CD4-positive, alpha-beta memory T cell (primary cell): ENCODE measurements around the gene FAHD2A. TPM values are rescaled to one million over a fixed set of nuclear protein-coding genes. Genes with fewer than 3 reads are reported as not detected.
"Not testable (repeated sequence)": the region's sequence is repeated elsewhere in the genome, so short reads cannot be mapped to it uniquely, and the experiment has no call there.

ENCODE experiments used
- CTCF ChIA-PET: fragments of 350-600 bp; sonication (Branson Sonifier 250); formaldehyde crosslinking; loops from one replicate; lab custom pipeline; 2021; ENCODE audit warnings: inconsistent platforms; ENCODE audit not compliant: partially characterized antibody; lab: Charles Lee
- POLR2A ChIA-PET: fragments of 350-600 bp; sonication (Branson Sonifier 250); formaldehyde crosslinking; loops from one replicate; lab custom pipeline; 2021; ENCODE audit not compliant: partially characterized antibody; lab: Charles Lee
- DNase-seq, 5 donors: peaks; one replicate each; pipeline versions ENCODE4 v3.0.0 to v3.0.0-alpha.2; 2020 to 2022; ENCODE audit warnings: mixed read lengths in 1 of 5
- H3K27ac ChIP-seq: one replicate; pipeline ENCODE4 v1.7.0; 2013; ENCODE audit warnings: low read depth, low read length
- H3K27me3 ChIP-seq: 2 replicates; pipeline ENCODE4 v1.7.0; 2013; ENCODE audit warnings: mild to moderate bottlenecking, low read length, moderate library complexity; ENCODE audit not compliant: insufficient read depth
- H3K36me3 ChIP-seq: 2 replicates; pipeline ENCODE4 v1.7.0; 2013; ENCODE audit warnings: mild to moderate bottlenecking, low read length, moderate library complexity; ENCODE audit not compliant: insufficient read depth
- H3K4me1 ChIP-seq: 2 replicates; pipeline ENCODE4 v1.7.0; 2013; ENCODE audit warnings: mild to moderate bottlenecking, low read length, moderate library complexity; ENCODE audit not compliant: insufficient read depth
- H3K4me3 ChIP-seq, 2 donors: one replicate each; pipeline ENCODE4 v1.7.0; 2013; ENCODE audit warnings: low read length in 2 of 2, mild to moderate bottlenecking in 1 of 2
- H3K9me3 ChIP-seq, 2 donors: one replicate each; pipeline ENCODE4 v1.7.0; 2013; ENCODE audit warnings: low read length in 2 of 2, control low read depth in 1 of 2; ENCODE audit not compliant: control insufficient read depth in 1 of 2
- H3K27ac Mint-ChIP-seq, 7 donors: one replicate each; pipeline ENCODE4 v1.8.0; 2020 to 2021; ENCODE audit warnings: mixed read lengths in 7 of 7, mild to moderate bottlenecking in 6 of 7, inconsistent platforms in 3 of 7, moderate library complexity in 3 of 7
- H3K27me3 Mint-ChIP-seq, 2 donors: one replicate each; pipeline ENCODE4 v1.8.0; 2020 to 2021; ENCODE audit warnings: mixed read lengths in 2 of 2
- H3K36me3 Mint-ChIP-seq, 2 donors: one replicate each; pipeline ENCODE4 v1.8.0; 2020 to 2021; ENCODE audit warnings: mixed read lengths in 2 of 2, inconsistent platforms in 1 of 2, mild to moderate bottlenecking in 1 of 2
- H3K4me1 Mint-ChIP-seq, 4 donors: one replicate each; pipeline ENCODE4 v1.8.0; 2020 to 2021; ENCODE audit warnings: mixed read lengths in 4 of 4, mild to moderate bottlenecking in 1 of 4
- H3K4me3 Mint-ChIP-seq, 8 donors: one replicate each; pipeline ENCODE4 v1.8.0; 2020 to 2021; ENCODE audit warnings: mixed read lengths in 8 of 8, mild to moderate bottlenecking in 7 of 8, moderate library complexity in 6 of 8, inconsistent platforms in 3 of 8
- H3K9me3 Mint-ChIP-seq, 8 donors: one replicate each; pipeline ENCODE4 v1.8.0; 2020 to 2021; ENCODE audit warnings: mixed read lengths in 8 of 8, mild to moderate bottlenecking in 5 of 8, inconsistent platforms in 3 of 8, moderate library complexity in 1 of 8
- intact Hi-C: fragments of 100-400 bp; cut with micrococcal nuclease; formaldehyde crosslinking; loops from one replicate; pipeline ENCODE4 v1.15.1; 2023
- polyA plus RNA-seq, 2 donors: library from polyadenylated mRNA; unstranded; fragments of 300-500 nt; fragmentation: Illumina TruSeq; gene quantifications; one replicate each; pipeline ENCODE4 v1.2.3, GENCODE V29; 2021
- total RNA-seq, 2 experiments: library from RNA; stranded (reverse); gene quantifications; one replicate each; pipeline ENCODE4 v1.2.3, GENCODE V29; 2021

Gene FAHD2A
- total and polyA plus RNA-seq, 4 experiments from 2014 or later = 16.7 to 33.9 (median 23.8) TPM

GRCh38 chr2:95376311-95377215 lies 25.9 kb upstream of the FAHD2A start:
- no peak overlapping the region for H3K4me3 ChIP-seq
- CTCF ChIA-PET = no interaction called here
- no peak for DNase-seq
- no peaks in the 10 kb centered on the region for H3K4me1 ChIP-seq
- H3K27ac ChIP-seq = no peak overlapping the region
- H3K36me3 ChIP-seq = no peaks in the 10 kb centered on the region
- peaks cover 0 to 4% (median 1%) of the 10 kb centered on the region in 8 donors for H3K9me3 Mint-ChIP-seq
- H3K27me3 ChIP-seq = no peaks in the 10 kb centered on the region
- peaks cover 0 to 6% (median 1%) of the 10 kb centered on the region in 4 donors for H3K4me1 Mint-ChIP-seq
- peaks cover 9 to 26% of the 10 kb centered on the region in 2 donors for H3K27me3 Mint-ChIP-seq
- no peak overlapping the region for H3K27ac Mint-ChIP-seq
- POLR2A ChIA-PET = no interaction called here
- H3K9me3 ChIP-seq = no peaks in the 10 kb centered on the region
- H3K4me3 Mint-ChIP-seq = no peak overlapping the region
- H3K36me3 Mint-ChIP-seq = no peaks in the 10 kb centered on the region
- intact Hi-C loops = no loop called here

GRCh38 chr2:95377216-95378123 lies 25.0 kb upstream of the FAHD2A start:
- Mint-ChIP-seq H3K36me3 (no peaks in the 10 kb centered on the region), H3K4me1 (peaks cover 0 to 6% (median 1%) of the 10 kb centered on the region in 4 donors), H3K27ac (no peak overlapping the region), H3K4me3 (no peak overlapping the region), H3K27me3 (peaks cover 6 to 21% of the 10 kb centered on the region in 2 donors), H3K9me3 (no peaks in the 10 kb centered on the region)
- DNase-seq = no peak
- intact Hi-C loops = no loop called here
- no peaks in the 10 kb centered on the region for H3K4me1 ChIP-seq
- no peaks in the 10 kb centered on the region for H3K36me3 ChIP-seq
- H3K9me3 ChIP-seq = no peaks in the 10 kb centered on the region
- H3K27me3 ChIP-seq = no peaks in the 10 kb centered on the region
- CTCF ChIA-PET = interaction anchor here (0.6 kb wide), 1 partner anchor 10 kb away, joined by 3 read pairs; no protein-coding TSS in a partner anchor
- H3K4me3 ChIP-seq = no peak overlapping the region
- POLR2A ChIA-PET = no interaction called here
- no peak overlapping the region for H3K27ac ChIP-seq

- H3K4me3 Mint-ChIP-seq, H3K27ac ChIP-seq, H3K27ac Mint-ChIP-seq, H3K9me3 Mint-ChIP-seq, H3K36me3 ChIP-seq, POLR2A ChIA-PET, intact Hi-C loops, DNase-seq, H3K4me1 ChIP-seq, H3K36me3 Mint-ChIP-seq, H3K9me3 ChIP-seq, H3K4me1 Mint-ChIP-seq, H3K27me3 ChIP-seq, H3K4me3 ChIP-seq: not testable (repeated sequence)
- H3K27me3 Mint-ChIP-seq = peaks cover 3 to 18% of the 10 kb centered on the region in 2 donors
- CTCF ChIA-PET = interaction anchor here (0.6 kb wide), 1 partner anchor 10 kb away, joined by 3 read pairs; no protein-coding TSS in a partner anchor
Observed at GRCh38 chr2:95378281-95378680, 24.2 kb upstream of the FAHD2A start.

GRCh38 chr2:95379371-95379831 lies 23.1 kb upstream of the FAHD2A start:
- Histone ChIP-seq H3K4me3 (no peak overlapping the region), H3K9me3 (no peaks in the 10 kb centered on the region), H3K36me3 (no peaks in the 10 kb centered on the region), H3K27ac (no peak overlapping the region), H3K27me3 (no peaks in the 10 kb centered on the region), H3K4me1 (no peaks in the 10 kb centered on the region)
- CTCF ChIA-PET = interaction anchor here (0.6 to 1.3 kb wide), 3 partner anchors 9 to 301 kb away, joined by 3 read pairs; no protein-coding TSS in a partner anchor
- DNase-seq = no peak
- Mint-ChIP-seq H3K36me3 (no peaks in the 10 kb centered on the region), H3K4me3 (no peak overlapping the region), H3K27me3 (peaks cover 3 to 18% of the 10 kb centered on the region in 2 donors), H3K9me3 (no peaks in the 10 kb centered on the region), H3K27ac (peak overlapping the region in 2 of 7 donors; percentile 11 to 57), H3K4me1 (peaks cover 0 to 6% (median 1%) of the 10 kb centered on the region in 4 donors)
- POLR2A ChIA-PET = no interaction called here
- intact Hi-C loops = no loop called here

GRCh38 chr2:95380280-95380679 lies 22.2 kb upstream of the FAHD2A start:
- H3K9me3 ChIP-seq = no peaks in the 10 kb centered on the region
- Mint-ChIP-seq H3K9me3 (no peaks in the 10 kb centered on the region), H3K4me1 (peaks cover 0 to 2% (median under 1%) of the 10 kb centered on the region in 4 donors), H3K36me3 (no peaks in the 10 kb centered on the region), H3K4me3 (peak overlapping the region in 1 of 8 donors; percentile 33), H3K27me3 (peaks cover 3 to 15% of the 10 kb centered on the region in 2 donors), H3K27ac (no peak overlapping the region)
- POLR2A ChIA-PET = no interaction called here
- H3K27ac ChIP-seq = no peak overlapping the region
- H3K4me3 ChIP-seq = no peak overlapping the region
- CTCF ChIA-PET = interaction anchor here (1.0 to 1.3 kb wide), 3 partner anchors 8 to 23 kb away, joined by 3 read pairs; no protein-coding TSS in a partner anchor
- intact Hi-C loops = no loop called here
- no peaks in the 10 kb centered on the region for H3K27me3 ChIP-seq
- H3K4me1 ChIP-seq = no peaks in the 10 kb centered on the region
- no peak for DNase-seq
- H3K36me3 ChIP-seq = no peaks in the 10 kb centered on the region

GRCh38 chr2:95380731-95381130 lies 21.8 kb upstream of the FAHD2A start:
- peaks cover 3 to 14% of the 10 kb centered on the region in 2 donors for H3K27me3 Mint-ChIP-seq
- no peak overlapping the region for H3K27ac Mint-ChIP-seq
- H3K36me3 Mint-ChIP-seq = no peaks in the 10 kb centered on the region
- no peak for DNase-seq
- H3K4me1 Mint-ChIP-seq = peaks cover 0 to 2% (median 0%) of the 10 kb centered on the region in 4 donors
- Histone ChIP-seq H3K4me3 (no peak overlapping the region), H3K9me3 (no peaks in the 10 kb centered on the region), H3K27me3 (no peaks in the 10 kb centered on the region), H3K27ac (no peak overlapping the region), H3K4me1 (no peaks in the 10 kb centered on the region), H3K36me3 (no peaks in the 10 kb centered on the region)
- intact Hi-C loops = no loop called here
- ChIA-PET POLR2A (no interaction called here), CTCF (interaction anchor here (1.0 kb wide), 1 partner anchor 13 kb away, joined by 3 read pairs; no protein-coding TSS in a partner anchor)
- H3K4me3 Mint-ChIP-seq = no peak overlapping the region
- H3K9me3 Mint-ChIP-seq = no peaks in the 10 kb centered on the region
